Transverse colon (tissue), 4 donors: ENCODE results near the gene DPH5. TPM values are rescaled to one million over a fixed set of nuclear protein-coding genes. Genes with fewer than 3 reads are reported as not detected.

Experiments used
- DNase-seq: peaks from one replicate; pipeline ENCODE4 v3.0.0-alpha.2; 2019
- H3K27ac ChIP-seq, 4 donors: fragments of 200-600 bp; sonication (generic); 2 replicates each; pipeline ENCODE4 v1.5.1; 2016 to 2018; ENCODE audit warnings: inconsistent platforms in 4 of 4
- H3K27me3 ChIP-seq: fragments of 200-600 bp; sonication (generic); 2 replicates; pipeline ENCODE4 v1.5.1; 2017; ENCODE audit warnings: inconsistent platforms
- H3K36me3 ChIP-seq, 4 donors: fragments of 200-600 bp; sonication (generic); 2 replicates each; pipeline ENCODE4 v1.5.1; 2017 to 2019; ENCODE audit warnings: inconsistent platforms in 4 of 4
- H3K4me1 ChIP-seq, 4 donors: fragments of 200-600 bp; sonication (generic); 2 replicates each; pipeline ENCODE4 v1.5.1; 2017 to 2020; ENCODE audit warnings: inconsistent platforms in 4 of 4
- H3K4me3 ChIP-seq, 4 donors: fragments of 200-600 bp; sonication (generic); 1 replicate in 1 of 4; 2 replicates in 3 of 4; pipeline versions ENCODE4 v1.5.1 to v1.6.1; 2017 to 2019; ENCODE audit warnings: inconsistent platforms in 4 of 4
- H3K9me3 ChIP-seq, 2 donors: fragments of 200-600 bp; sonication (generic); 2 replicates each; pipeline ENCODE4 v1.5.1; 2017 to 2019; ENCODE audit warnings: inconsistent platforms in 2 of 2
- EP300 ChIP-seq: sonication (generic); formaldehyde crosslinking; IDR thresholded peaks from one replicate; pipeline ENCODE4 v1.6.1; 2017; ENCODE audit warnings: antibody characterized with exemption, low read depth
- POLR2A ChIP-seq: fragments of 450-650 bp; IDR thresholded peaks from one replicate; pipeline ENCODE4 v1.6.1; 2016; ENCODE audit warnings: antibody characterized with exemption, mild to moderate bottlenecking, moderate library complexity
- POLR2AphosphoS5 ChIP-seq, 3 donors: sonication (generic); formaldehyde crosslinking; IDR thresholded peaks; one replicate each; pipeline ENCODE4 v1.6.1; 2016; ENCODE audit warnings: antibody characterized with exemption in 3 of 3
- WGBS, 2 donors: methylation state at CpG; one replicate each; pipeline ENCODE4 v1.1.5; 2018; ENCODE audit warnings: low coverage in 1 of 2; 5-methylcytosine and 5-hydroxymethylcytosine counted together
- in situ Hi-C, 4 donors: fragments of 200-750 bp; cut with MboI; loops; one replicate each; pipeline versions ENCODE4 v1.15.0 to v1.15.1; 2017; ENCODE audit warnings: low sequenced_read_pairs in 3 of 4, low pct_ligation_motif_present in 1 of 4, low pct_unique_long_range_greater_than_20kb in 1 of 4
- intact Hi-C: fragments of 100-400 bp; cut with DNase I; formaldehyde crosslinking; loops from one replicate; pipeline ENCODE4 v1.15.1; 2023; ENCODE audit warnings: low total_unique reads
- total RNA-seq, 4 donors: library from RNA; depleted of rRNA; stranded (reverse); fragments of >200 nt; gene quantifications; one replicate each; pipeline ENCODE4 v1.1.0, GENCODE V29; 2016
- TF ChIP-seq, protein P1 (sequence below), 5 experiments: fragments of 200-600 bp in 3 of 5; fragments of 450-650 bp in 2 of 5; sonication (generic) in 3 of 5; IDR thresholded peaks; 1 replicate in 2 of 5; 2 replicates in 3 of 5; pipeline ENCODE4 v1.5.1; 2016 to 2017; ENCODE audit warnings: antibody characterized with exemption in 5 of 5, inconsistent platforms in 3 of 5, mild to moderate bottlenecking in 2 of 5, moderate library complexity in 1 of 5

Gene DPH5
- total RNA-seq, 4 donors from 2014 or later, result 18.3 to 20.5 (median 18.9) TPM; not detected in 1

DNA sequence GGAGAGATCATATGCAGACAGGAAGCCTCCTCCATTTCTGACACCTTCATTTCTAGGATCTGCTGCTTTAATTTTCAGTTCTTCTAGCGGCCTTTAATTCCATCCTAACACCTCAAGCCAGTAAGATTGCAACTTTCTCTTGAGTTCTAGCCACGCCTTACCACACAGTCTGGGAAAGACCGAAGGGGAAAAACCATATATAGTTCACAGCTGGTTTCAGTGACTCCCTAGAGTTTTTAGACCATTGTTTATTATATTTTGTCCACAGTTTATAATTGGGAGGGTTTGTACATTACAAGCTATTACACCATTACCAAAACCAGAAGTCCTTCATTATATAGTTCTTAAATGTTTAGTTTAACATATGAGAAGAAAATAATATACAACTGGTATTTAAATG lies 37.5 kb downstream of the DPH5 start:
- DNase-seq, result no peak
- in situ Hi-C loops, result no loop called here
- WGBS, 2 donors, result 73 to 78% methylated on average over 3 of the region's 3 CpGs
- Histone ChIP-seq H3K27ac (no peak overlapping the region), H3K4me1 (peaks cover 0 to 5% (median 2%) of the 10 kb centered on the region in 4 donors), H3K9me3 (no peaks in the 10 kb centered on the region), H3K27me3 (no peaks in the 10 kb centered on the region), H3K36me3 (no peaks in the 10 kb centered on the region), H3K4me3 (no peak overlapping the region)
- intact Hi-C loops, result no loop called here
- TF ChIP-seq, protein P1, sequence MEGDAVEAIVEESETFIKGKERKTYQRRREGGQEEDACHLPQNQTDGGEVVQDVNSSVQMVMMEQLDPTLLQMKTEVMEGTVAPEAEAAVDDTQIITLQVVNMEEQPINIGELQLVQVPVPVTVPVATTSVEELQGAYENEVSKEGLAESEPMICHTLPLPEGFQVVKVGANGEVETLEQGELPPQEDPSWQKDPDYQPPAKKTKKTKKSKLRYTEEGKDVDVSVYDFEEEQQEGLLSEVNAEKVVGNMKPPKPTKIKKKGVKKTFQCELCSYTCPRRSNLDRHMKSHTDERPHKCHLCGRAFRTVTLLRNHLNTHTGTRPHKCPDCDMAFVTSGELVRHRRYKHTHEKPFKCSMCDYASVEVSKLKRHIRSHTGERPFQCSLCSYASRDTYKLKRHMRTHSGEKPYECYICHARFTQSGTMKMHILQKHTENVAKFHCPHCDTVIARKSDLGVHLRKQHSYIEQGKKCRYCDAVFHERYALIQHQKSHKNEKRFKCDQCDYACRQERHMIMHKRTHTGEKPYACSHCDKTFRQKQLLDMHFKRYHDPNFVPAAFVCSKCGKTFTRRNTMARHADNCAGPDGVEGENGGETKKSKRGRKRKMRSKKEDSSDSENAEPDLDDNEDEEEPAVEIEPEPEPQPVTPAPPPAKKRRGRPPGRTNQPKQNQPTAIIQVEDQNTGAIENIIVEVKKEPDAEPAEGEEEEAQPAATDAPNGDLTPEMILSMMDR (IDR thresholded peaks at IDR 0.05), result no peak
- TF ChIP-seq POLR2AphosphoS5 (IDR thresholded peaks at IDR 0.05) (no peak), POLR2A (no peak), EP300 (no peak)

DNA sequence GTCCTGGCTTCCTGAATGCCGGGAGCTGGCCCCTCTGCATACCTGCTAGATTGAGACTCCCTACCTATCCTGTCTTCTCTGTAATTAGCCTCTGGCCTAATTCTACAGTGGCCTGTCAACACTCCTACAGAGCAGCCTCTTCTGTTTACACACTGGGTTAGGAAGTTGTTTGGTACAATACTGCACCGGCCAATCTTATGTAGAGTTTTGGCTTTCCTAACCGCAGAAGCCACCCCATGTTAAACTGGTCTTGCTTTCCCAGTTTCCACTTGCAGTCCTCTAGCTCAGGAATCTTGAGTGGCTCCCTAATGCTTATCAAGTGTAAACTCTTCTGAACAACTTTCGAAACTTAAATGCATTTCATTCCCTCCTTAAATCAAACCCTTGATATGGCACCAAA lies 42.8 kb downstream of the DPH5 start:
- H3K36me3 ChIP-seq, result peaks cover 0 to 6% (median 0%) of the 10 kb centered on the region in 4 donors
- H3K27ac ChIP-seq, result no peak overlapping the region
- intact Hi-C loops, result loop anchor here (1.0 kb wide), 1 partner anchor 87 kb away; no protein-coding TSS in a partner anchor
- peaks cover 0 to 1% (median 0%) of the 10 kb centered on the region in 4 donors for H3K4me1 ChIP-seq
- in situ Hi-C loops, result no loop called here
- 94 to 97% methylated on average over 3 to 4 of the region's 4 CpGs for WGBS, 2 donors
- DNase-seq, result no peak
- no peaks in the 10 kb centered on the region for H3K9me3 ChIP-seq
- H3K4me3 ChIP-seq, result no peak overlapping the region
- no peaks in the 10 kb centered on the region for H3K27me3 ChIP-seq
- no peak for TF ChIP-seq POLR2A
- TF ChIP-seq POLR2AphosphoS5 (IDR thresholded peaks at IDR 0.05), result no peak
- no peak for TF ChIP-seq EP300
- TF ChIP-seq, protein P1 (IDR thresholded peaks at IDR 0.05), result no peak

DNA sequence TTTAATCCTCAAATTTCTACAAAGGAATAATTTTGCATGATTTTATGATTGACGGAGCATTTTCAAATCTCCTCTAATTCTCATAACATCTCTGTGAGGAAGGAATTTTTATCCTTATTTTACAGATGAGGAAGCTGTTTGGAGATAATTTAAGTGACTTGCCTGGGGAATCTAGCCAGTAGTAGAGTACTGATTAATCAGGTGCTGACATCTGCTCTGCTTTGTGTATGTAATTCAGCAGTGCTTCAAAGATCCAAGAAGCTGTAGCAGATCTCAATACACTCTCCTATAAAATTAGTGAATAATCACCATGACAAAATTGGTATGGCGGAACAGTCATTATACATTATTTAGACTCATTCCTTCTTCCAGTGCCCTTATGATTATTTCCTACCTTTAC lies 46.0 kb downstream of the DPH5 start:
- Histone ChIP-seq H3K4me3 (no peak overlapping the region), H3K4me1 (no peaks in the 10 kb centered on the region), H3K9me3 (no peaks in the 10 kb centered on the region), H3K27me3 (no peaks in the 10 kb centered on the region), H3K27ac (no peak overlapping the region), H3K36me3 (peaks cover 0 to 17% (median 4%) of the 10 kb centered on the region in 4 donors)
- intact Hi-C loops (no loop called here), in situ Hi-C loops (no loop called here)
- no peak for DNase-seq
- WGBS, 2 donors, result 88 to 90% methylated on average over 2 of the region's 2 CpGs
- TF ChIP-seq POLR2A (no peak), POLR2AphosphoS5 (IDR thresholded peaks at IDR 0.05) (no peak), EP300 (no peak)
- TF ChIP-seq, protein P1 (IDR thresholded peaks at IDR 0.05), result no peak

DNA sequence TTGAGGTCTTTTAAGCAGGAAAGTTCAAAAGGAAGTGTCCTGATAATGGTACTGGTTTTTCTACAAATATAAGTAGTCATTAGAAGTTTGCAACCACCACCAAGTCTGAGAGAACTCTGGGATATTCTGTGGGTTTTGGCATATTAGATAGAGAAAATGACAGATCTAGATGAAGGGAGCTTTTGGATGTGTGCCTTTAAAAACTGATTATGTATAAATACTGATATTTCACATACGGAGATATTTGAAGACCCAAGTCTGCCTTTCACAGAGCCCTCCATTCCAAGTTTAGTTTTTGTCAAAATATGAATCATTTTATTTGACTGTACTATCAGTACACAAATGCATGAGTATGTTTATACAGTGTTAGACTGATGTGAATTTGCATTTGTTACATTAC lies 48.6 kb downstream of the DPH5 start:
- H3K27me3 ChIP-seq, result no peaks in the 10 kb centered on the region
- in situ Hi-C loops, result no loop called here
- H3K4me1 ChIP-seq, result no peaks in the 10 kb centered on the region
- no peak overlapping the region for H3K27ac ChIP-seq
- no peaks in the 10 kb centered on the region for H3K9me3 ChIP-seq
- H3K4me3 ChIP-seq, result no peak overlapping the region
- TF ChIP-seq, protein P1 (IDR thresholded peaks at IDR 0.05), result no peak
- no peak for TF ChIP-seq EP300
- TF ChIP-seq POLR2AphosphoS5 (IDR thresholded peaks at IDR 0.05), result no peak
- no peak for TF ChIP-seq POLR2A
- H3K36me3 ChIP-seq, result peaks cover 0 to 18% (median 7%) of the 10 kb centered on the region in 4 donors
- intact Hi-C loops, result no loop called here
- no peak for DNase-seq
- 87 to 93% methylated on average over 1 of the region's 1 CpG for WGBS, 2 donors
